Embryonic facial prominence (tissue), 1 donor: ENCODE results near the gene RCOR3.
"Not testable (repeated sequence)": the region's sequence is repeated elsewhere in the genome, so short reads cannot be mapped to it uniquely, and the experiment has no call there.

Experiments used
- DNase-seq: peaks from one replicate; pipeline ENCODE4 v3.0.0-alpha.2; 2016; ENCODE audit errors: extremely low spot score

RCOR3 gene

GRCh38 chr1:211260141-211261107 lies 1.3 kb downstream of the RCOR3 start:
- DNase-seq = peak; percentile 68

DNA sequence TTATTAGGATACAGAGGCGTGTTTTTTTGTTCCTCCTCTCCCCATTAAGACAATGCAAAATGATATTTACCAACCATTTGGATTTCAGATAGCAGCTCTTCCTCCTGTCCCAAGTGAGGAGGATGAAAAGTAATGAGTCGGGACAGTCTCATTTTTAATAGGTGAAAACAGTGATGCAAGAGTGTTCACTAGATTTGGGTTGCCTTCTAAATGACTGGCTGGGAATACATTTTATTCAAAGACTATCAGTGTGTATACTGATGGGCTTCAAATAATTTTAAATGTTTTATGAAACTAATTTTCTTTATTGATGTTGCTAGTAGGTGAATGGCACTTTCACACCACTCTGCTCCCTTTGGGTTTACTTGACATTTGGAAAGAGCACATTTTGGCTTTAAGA lies 2.1 kb downstream of the RCOR3 start:
- no peak for DNase-seq

- not testable (repeated sequence) for DNase-seq
Measured at GRCh38 chr1:211263022-211263421, 3.9 kb downstream of the RCOR3 start.

- DNase-seq = no peak
Measured at GRCh38 chr1:211267204-211267857, 8.2 kb downstream of the RCOR3 start.

- DNase-seq = no peak
Measured at GRCh38 chr1:211279340-211279739, 20.2 kb downstream of the RCOR3 start.

DNA sequence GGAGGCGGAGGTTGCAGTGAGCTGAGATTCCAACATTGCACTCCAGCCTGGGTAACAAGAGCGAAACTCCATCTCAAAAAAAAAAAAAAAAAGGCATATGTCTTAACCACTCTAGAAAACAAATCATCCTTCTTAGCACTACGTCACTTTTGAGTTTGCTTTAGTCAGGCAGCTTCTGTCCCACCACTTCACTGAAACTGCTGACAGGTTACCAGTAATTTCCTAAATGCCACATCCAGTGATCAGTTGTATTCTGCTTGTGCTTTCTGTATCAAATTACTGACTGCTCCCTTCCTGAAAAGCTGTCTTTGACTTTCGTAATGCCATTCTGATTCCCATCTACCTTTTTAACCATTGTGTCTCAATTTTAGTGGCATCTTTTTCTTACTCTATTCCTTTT lies 21.7 kb downstream of the RCOR3 start:
- DNase-seq = no peak

- no peak for DNase-seq
Measured at GRCh38 chr1:211281320-211282022, 22.3 kb downstream of the RCOR3 start.

DNA sequence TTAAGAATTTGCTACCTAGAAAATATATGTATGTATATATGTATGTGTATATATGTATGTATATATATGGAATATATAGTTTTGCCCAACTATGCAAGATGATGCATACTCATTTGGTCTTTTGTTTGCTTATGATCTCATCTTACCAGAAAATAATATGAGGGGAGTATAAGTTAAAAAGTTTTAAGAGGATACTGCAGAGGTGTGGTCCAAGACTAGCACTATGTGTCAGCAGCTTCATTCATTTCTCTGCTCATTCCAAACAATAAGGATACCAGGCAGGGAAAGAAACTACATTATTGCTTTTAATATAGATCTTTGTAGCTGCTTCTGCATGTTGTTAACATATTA lies 22.8 kb downstream of the RCOR3 start:
- no peak for DNase-seq

DNA sequence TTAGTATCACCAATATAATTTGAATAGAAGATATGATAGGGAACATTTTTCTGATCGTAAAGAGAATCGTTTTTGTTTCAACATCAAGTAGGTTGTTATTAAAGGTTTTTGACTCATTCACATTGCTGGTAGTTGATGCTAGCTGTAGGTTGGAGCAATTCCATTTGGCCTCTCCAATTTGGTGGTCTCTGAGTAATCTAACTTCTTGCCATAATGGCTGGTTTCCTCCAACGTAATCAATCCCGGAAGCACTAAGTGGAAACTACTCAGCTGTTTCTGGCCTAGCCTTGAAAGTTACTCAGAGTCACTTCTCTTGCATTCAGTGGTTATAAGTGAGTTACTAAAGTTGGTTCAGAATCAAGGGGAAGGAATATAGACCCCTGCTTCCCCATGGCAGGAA lies 26.0 kb downstream of the RCOR3 start:
- no peak for DNase-seq

DNA sequence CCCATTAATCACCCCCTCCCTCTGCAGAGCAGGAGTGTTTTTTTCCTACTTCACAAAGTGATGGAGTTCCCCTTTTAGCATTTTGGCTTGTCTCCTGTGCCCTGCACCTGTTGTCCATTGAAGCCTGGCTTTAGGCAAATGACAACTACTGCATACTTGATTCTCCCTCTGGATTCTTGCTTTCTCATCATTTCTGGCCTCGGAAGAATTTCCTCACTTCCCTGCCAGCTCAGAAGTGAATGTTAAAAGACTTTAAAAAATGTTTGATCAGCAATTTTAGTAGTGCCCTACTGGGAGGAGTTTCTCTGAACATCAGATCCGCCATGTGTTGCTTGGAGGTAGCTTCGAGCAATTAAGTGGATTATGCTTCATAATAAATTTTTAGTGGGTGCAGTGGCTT lies 28.1 kb downstream of the RCOR3 start:
- no peak for DNase-seq

DNA sequence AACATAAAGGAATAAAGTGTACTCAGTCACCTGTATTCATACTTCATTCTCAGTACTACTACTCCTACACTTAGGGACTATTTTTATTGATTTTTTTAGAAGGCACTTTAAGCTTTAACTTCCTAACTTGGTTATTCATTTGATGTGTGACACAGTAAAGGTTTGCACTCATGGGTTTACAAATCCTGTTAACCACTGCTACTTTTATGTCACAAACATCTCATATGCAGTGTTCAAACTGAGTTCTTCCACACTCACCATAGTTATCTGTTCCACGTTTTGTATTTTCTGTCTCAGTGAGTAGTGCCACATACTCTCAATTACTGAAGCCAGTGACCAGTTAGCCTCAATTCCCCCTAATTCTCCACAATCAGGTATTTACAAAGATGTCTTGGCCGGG lies 33.2 kb downstream of the RCOR3 start:
- no peak for DNase-seq

- DNase-seq = no peak
Measured at GRCh38 chr1:211296396-211296795, 37.2 kb downstream of the RCOR3 start.

- no peak for DNase-seq
Measured at GRCh38 chr1:211305044-211305443, 45.9 kb downstream of the RCOR3 start.

DNA sequence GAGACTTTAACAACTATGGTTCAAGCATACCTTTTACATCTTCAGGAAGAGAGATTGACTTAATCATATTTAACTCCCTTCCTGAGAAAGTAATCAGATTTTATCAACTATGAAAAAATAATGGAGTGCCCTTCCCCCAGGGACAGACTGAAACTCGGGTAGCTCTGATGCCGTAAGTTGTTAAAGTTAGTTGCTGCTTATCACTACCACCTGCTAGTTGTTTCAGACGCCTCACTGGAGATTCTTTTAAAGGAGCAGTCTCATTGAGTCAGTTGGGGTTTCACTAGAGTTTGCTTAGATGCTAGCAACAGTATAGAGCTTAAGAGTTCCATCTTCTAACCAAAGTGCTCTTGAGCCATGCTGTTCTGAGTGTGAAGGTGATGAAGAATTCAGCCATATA lies 50.5 kb downstream of the RCOR3 start:
- no peak for DNase-seq

- DNase-seq = no peak
Measured at GRCh38 chr1:211313392-211313791, 54.2 kb downstream of the RCOR3 start.

DNA sequence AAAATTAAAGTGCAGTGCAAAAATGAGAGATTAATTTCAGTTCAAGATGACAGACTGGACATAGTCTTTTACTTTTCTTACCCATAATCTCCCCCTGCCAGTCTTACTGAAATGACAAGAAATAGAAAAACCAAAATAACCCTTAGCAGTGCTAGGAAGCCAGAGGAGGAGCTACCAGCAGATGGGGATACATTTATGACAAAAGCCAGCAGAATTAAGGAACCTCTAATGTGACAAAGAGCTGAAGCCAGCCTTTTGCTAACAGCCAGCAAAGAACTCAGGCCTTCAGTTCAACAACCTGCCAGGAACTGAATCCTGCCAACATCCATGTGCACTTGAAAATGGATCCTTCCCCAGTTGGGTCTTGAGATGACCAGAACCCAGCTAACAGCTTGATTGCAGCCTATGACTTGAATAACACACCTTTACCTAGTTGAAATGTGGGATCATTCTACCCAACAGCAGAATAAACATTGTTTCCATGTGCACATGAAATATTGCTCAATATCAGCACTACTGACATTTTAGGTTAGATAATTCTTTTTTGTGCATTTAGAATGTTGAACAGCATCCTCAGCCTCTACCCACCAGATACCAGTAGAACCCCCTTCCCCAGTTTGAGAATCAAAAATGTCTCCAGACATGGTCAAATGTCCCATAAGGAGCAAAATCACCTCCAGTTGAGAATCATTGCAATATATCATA lies 59.6 kb downstream of the RCOR3 start:
- no peak for DNase-seq

- no peak for DNase-seq
Measured at GRCh38 chr1:211319892-211320291, 60.7 kb downstream of the RCOR3 start.

DNA sequence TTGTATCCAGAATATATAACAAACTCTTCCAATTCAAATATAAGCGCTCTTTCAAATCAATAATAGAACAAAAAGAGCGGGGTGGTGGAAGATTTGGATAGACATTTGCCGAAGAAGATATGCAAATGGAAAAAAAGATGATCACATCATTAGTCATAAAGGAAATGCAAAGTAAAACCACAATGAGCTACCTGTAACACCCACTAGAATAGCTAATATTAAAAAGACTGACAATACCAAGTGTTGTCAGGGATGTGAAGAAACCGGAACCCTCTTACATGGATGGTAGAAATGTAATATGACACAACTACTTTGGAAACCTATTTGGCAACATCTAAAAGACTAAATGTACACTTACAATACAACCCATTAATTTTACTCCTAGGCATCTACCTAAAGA lies 61.8 kb downstream of the RCOR3 start:
- DNase-seq = no peak

DNA sequence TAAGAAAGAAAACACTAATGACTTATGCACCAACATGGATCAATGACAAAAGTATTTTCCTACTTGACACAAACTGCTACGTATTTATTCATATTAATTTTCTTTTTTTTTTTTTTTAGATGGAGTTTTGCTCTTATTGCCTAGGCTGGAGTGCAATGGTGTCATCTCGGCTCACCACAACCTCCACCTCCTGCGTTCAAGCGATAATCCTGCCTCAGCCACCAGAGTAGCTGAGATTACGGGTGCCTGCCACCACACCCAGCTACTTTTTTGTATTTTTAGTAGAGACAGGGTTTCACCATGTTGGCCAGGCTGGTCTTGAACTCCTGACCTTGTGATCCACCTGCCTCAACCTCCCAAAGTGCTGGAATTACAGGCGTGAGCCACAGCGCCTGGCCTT lies 62.5 kb downstream of the RCOR3 start:
- DNase-seq = not testable (repeated sequence)

DNA sequence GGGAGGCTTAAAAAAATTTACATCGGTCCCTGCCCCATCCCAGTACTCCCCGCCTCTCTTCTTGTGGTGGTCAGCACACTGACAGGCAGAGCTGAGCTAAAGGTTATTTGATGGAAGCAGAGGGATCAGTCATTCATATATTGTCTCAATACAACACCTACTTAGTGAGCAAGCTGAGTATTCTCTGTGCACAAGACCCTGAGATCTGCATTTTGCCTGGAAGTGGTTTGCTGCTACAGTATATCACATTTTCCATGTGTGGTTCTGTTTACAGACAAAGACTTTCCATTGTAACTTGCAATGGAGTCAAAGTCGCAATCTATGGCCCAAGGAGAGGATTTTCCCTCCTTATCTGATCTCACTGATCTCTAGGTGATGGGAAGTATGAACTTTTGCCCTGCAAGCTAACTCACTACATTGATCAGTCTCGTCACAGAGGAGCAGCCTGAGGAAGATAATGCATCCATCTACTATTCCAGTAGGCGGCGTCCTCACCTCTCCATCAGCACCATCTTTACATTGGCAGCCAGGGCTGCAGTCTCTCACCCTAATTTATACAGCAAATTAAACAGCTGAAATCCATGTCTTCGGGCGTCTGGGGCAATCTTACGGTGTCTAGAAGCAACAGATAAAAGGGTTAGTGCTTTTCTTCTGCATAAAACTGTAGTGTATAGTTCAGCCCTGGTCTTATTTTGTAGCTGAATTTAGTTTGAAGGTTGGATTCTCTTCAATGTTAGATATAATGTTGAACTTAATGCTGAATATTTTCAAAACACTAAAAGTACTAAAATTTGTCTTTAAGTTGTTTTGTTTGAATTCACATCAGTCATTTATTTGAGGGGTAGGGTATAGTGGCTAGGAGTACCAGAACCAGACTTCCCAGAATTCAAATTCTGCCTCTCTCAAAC lies 64.2 kb downstream of the RCOR3 start:
- peak; percentile 42 for DNase-seq
